Dendritic cell treated with granulocyte-macrophage colony-stimulating factor and Interleukin-4, amounts not matched to agents 40 ng/mL and 50 ng/mL, for 4 days (primary cell): ENCODE measurements around the gene HID1.
"Not testable (repeated sequence)": the region's sequence is repeated elsewhere in the genome, so short reads cannot be mapped to it uniquely, and the experiment has no call there.

Experiments
- H3K27ac Mint-ChIP-seq: one replicate; pipeline ENCODE4 v1.8.0; 2022; ENCODE audit warnings: mild to moderate bottlenecking, mixed read lengths
- H3K27me3 Mint-ChIP-seq: one replicate; pipeline ENCODE4 v1.8.0; 2022; ENCODE audit warnings: mild to moderate bottlenecking, mixed read lengths
- H3K36me3 Mint-ChIP-seq: one replicate; pipeline ENCODE4 v1.8.0; 2022; ENCODE audit warnings: low read depth, mixed read lengths
- H3K4me1 Mint-ChIP-seq: one replicate; pipeline ENCODE4 v1.8.0; 2022; ENCODE audit warnings: low read depth, mixed read lengths
- H3K4me3 Mint-ChIP-seq: one replicate; pipeline ENCODE4 v1.8.0; 2022; ENCODE audit warnings: mild to moderate bottlenecking, moderate library complexity, mixed read lengths
- H3K9me3 Mint-ChIP-seq: one replicate; pipeline ENCODE4 v1.8.0; 2022; ENCODE audit warnings: mixed read lengths
- intact Hi-C: fragments of 100-400 bp; cut with micrococcal nuclease; formaldehyde crosslinking; loops from one replicate; pipeline ENCODE4 v1.15.0; 2022

HID1 gene

DNA sequence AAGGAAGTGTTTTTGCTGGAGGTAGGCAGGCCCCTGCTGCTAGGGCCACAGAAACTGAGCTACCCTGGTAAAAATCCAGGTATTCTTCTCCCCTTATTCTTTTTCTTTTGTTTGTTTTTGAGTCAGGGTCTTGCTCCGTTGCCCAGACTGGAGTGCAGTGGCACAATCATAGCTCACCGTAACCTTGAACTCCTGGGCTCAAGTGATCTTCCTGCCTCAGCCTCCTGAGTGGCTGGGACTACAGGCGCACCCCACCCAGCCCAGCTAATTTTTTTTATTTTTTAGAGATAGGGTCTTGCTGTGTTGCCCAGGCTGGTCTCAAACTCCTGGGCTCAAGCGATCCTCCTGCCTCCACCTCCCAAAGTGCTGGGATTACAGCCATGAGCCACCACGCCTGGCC, 3.1 kb downstream of the HID1 start:
- H3K27ac Mint-ChIP-seq, H3K36me3 Mint-ChIP-seq, H3K4me3 Mint-ChIP-seq, H3K4me1 Mint-ChIP-seq, H3K9me3 Mint-ChIP-seq, intact Hi-C loops: not testable (repeated sequence)
- peaks cover 66% of the 10 kb centered on the region for H3K27me3 Mint-ChIP-seq

DNA sequence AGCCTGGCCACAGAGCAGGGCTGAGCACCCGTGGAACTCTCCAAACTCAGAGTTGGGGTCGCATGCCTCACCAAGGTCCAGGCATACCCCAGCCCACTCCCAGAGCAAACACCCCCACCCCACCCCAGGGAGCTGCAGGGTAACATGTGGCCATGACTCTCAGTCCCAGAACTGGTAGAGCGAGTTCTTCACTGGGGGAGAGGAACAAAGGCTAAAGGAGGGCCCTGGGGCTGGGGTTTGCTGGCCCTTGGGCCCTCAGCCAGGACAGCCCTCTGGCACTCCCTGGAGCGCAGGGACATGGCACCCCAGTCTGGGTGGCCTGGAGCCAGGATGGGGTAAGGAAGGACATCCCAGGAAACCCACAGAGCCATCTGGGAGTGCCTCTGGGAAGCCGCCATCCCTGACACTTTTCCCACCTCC, 4.2 kb downstream of the HID1 start:
- intact Hi-C loops = no loop called here
- peaks cover 11% of the 10 kb centered on the region for H3K4me1 Mint-ChIP-seq
- H3K27me3 Mint-ChIP-seq = peaks cover 60% of the 10 kb centered on the region
- no peaks in the 10 kb centered on the region for H3K36me3 Mint-ChIP-seq
- no peak overlapping the region for H3K27ac Mint-ChIP-seq
- H3K9me3 Mint-ChIP-seq = no peaks in the 10 kb centered on the region
- no peak overlapping the region for H3K4me3 Mint-ChIP-seq

DNA sequence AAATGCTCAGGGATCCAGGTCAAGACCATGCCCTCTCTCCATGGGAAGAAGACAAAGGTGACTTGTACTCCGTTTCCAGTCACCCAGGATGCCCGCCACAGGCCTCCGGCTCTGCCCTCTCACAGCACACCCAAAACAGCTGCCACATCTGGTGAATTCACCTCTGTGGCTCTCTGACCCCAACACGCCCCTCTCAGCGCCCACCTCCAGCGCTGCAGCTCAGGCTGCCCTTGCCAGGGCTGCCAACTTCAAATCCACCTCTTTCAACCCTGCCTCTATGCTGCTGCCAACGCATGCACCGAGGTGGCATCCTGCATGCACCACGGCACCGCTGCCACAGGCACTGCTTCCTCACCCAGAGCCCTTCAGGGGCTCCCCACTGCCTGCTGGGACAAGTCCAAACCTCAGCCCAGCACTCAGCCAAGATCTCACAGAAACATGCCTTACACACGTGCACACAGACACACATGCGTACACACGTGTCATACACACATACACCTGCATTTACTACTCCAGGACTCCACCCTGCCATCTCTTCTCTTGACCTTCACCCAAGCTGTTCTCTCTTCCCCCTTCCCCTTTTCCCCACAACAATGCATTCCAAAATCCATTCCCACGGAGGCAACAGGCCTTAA, 7.5 kb downstream of the HID1 start:
- Mint-ChIP-seq H3K4me3 (no peak overlapping the region), H3K27ac (no peak overlapping the region), H3K27me3 (peaks cover 43% of the 10 kb centered on the region), H3K4me1 (peaks cover 14% of the 10 kb centered on the region), H3K9me3 (no peaks in the 10 kb centered on the region), H3K36me3 (no peaks in the 10 kb centered on the region)
- intact Hi-C loops = no loop called here

DNA sequence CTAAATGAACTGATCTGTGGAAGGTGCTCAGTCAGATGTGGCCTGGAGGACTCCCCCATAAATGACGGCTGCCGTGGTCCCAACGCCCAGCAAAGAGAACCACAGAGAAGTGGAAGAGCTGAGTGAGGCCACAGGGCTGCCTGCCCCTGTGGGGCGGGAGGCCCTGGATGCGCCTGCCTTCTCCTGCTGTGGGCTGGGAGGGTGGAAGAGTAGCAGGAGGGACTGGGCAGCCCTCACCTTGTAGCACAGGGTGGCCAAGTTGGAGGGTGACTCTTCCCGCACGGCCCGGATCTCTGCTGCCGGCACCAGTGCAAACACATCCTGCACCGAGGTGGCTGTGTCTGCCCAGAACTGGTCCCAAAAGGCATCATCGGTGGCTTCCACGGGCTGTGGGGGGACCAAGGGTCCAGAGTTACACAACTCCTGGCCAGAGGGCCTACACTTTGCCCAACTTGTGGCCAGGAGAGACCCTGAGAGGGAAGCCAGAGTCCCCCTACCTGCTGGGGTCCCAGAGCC, 8.3 kb downstream of the HID1 start:
- Mint-ChIP-seq H3K27me3 (peaks cover 46% of the 10 kb centered on the region), H3K9me3 (no peaks in the 10 kb centered on the region), H3K27ac (no peak overlapping the region), H3K4me1 (peaks cover 18% of the 10 kb centered on the region), H3K4me3 (no peak overlapping the region), H3K36me3 (no peaks in the 10 kb centered on the region)
- intact Hi-C loops = no loop called here

DNA sequence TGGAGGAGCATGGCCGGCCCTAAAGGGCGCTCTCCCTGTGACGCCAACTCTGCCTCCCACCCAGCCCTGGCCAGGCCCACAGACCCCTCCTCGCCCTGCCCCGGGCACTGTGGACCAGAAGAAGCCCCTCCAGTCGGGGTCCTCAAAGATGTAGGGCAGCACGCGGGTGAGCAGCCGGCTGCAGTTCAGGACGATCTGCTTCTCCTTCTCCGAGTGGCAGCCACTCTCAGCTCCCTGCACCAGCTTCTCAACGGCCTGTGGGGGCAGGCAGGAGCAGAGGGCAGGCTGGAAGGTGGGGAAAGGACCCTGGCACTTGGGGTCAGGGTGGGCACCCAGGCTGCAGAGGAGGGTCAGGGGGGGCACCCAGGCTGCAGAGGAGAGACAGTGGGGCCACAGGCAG, 8.9 kb downstream of the HID1 start:
- Mint-ChIP-seq H3K27ac (no peak overlapping the region), H3K9me3 (no peaks in the 10 kb centered on the region)
- intact Hi-C loops = no loop called here

DNA sequence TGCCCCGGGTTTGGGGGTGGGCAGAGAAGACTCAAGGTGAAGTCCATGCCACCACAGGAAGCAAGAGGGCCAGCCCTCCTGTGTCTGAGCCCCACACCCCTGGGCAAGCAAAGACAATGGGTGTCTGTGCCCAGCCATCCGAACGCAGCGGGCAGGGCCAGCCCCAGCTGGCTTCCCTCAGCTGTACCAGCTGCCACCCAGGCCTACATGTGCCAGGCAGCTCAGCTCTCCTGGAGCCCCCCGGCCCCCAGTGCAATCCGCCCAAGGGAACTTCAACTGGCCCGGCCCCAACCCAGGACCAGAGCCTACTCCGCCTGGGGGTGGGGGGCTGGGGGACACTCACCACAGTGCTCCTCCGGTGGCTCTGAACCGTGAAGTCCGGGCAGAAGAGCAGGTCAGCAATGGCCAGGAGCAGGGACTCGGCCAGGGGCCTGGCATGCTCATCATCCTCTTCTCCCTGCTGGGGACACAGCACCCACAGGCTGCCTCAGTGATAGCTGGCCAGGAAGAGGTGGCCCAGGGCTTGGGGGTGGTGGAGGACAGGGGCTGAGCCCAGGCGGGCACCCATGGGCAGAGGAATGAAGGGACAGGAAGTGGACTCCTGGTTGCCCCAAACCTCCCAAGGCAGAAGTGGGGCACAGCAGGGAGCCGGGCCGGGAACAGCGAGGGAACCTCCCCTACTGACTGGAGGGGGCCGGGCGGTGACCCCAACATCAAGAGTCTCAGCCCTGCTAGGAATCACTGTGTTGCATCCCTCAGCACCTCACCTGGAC, 9.8 kb downstream of the HID1 start:
- Mint-ChIP-seq H3K36me3 (no peaks in the 10 kb centered on the region), H3K9me3 (no peaks in the 10 kb centered on the region), H3K4me1 (peaks cover 18% of the 10 kb centered on the region), H3K4me3 (no peak overlapping the region), H3K27me3 (peaks cover 51% of the 10 kb centered on the region), H3K27ac (no peak overlapping the region)
- intact Hi-C loops = no loop called here

More for the DNA sequence above, 8.9 kb downstream of the HID1 start:
- peaks cover 46% of the 10 kb centered on the region for H3K27me3 Mint-ChIP-seq
- H3K36me3 Mint-ChIP-seq = no peaks in the 10 kb centered on the region
- no peak overlapping the region for H3K4me3 Mint-ChIP-seq
- peaks cover 18% of the 10 kb centered on the region for H3K4me1 Mint-ChIP-seq

DNA sequence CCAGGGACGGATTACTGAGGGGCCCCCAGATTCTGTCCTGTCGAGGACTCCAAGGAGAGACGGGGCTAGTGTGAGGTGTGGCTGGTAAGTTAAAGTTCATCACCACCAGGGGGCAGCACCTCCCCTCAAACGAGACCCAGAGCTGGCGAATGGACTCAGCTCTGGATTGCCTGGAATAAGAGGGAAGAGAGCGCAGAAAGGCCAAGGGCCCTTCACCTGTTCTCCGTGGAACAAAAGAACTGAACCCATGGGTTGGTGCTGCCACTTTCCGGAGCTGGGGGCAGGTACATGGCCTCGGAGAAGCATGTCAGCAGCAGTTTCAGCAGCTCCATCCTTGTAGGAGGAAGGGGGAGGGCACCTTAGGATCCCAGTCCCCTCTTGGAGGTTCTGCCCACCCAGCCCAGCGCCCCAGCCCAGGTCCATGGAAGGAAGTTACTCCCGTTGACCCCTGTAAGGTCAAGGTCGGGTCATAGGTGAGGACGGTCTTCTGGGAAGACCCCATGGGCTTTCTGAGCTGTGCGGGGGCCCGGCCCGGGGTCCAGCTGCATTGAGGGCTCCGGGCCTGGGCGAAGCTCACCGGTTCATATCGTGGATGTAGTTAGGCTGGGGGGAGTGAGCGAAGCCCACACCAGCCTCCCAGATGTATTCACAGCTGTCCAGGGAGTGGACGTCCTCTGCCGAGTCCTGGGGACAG, 10.8 kb downstream of the HID1 start:
- H3K9me3 Mint-ChIP-seq = peaks cover 1% of the 10 kb centered on the region
- no peak overlapping the region for H3K27ac Mint-ChIP-seq
- peaks cover 18% of the 10 kb centered on the region for H3K4me1 Mint-ChIP-seq
- intact Hi-C loops = loop anchor here (1.0 to 2.0 kb wide), 2 partner anchors 44 to 239 kb away; no protein-coding TSS in a partner anchor
- peaks cover 49% of the 10 kb centered on the region for H3K27me3 Mint-ChIP-seq
- no peak overlapping the region for H3K4me3 Mint-ChIP-seq
- no peaks in the 10 kb centered on the region for H3K36me3 Mint-ChIP-seq

DNA sequence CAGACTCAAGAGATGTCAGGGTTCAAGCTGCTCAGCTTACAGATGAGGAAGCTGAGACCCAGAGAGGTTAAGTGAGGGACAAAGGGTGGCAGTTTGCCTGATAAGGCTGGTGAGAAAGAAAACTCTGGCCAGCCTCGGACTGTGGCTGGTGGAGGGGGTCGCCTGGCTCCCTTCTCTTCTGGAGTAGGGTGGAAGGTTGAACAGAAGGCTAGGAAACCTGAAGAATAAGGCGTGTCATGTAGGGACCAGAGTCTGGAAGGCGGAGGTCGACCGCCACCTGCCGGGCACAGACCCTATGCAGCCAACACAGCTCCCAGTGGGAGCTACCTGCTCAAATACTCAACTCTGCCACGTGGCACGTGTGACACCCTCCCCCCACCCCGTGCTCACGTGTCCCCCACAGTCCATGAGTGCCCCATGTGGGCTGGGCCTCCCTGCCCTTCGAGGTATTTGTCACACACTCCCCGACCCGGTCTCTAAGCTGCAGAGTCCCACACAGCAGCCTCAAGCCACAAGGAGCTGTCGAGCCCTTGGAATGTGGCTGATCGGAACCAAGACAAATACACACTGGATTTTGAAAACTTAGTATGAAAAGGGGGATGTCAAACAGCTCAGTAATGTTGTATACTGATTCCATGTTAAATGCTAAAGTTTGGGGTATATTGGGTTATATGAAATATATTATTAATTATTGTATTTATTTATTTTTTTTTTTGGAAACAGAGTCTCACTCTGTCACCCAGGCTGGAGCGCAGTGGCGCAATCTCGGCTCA, 11.8 kb downstream of the HID1 start:
- peaks cover 8% of the 10 kb centered on the region for H3K9me3 Mint-ChIP-seq
- peaks cover 58% of the 10 kb centered on the region for H3K27me3 Mint-ChIP-seq
- no peaks in the 10 kb centered on the region for H3K36me3 Mint-ChIP-seq
- no peak overlapping the region for H3K27ac Mint-ChIP-seq
- no peak overlapping the region for H3K4me3 Mint-ChIP-seq
- H3K4me1 Mint-ChIP-seq = peaks cover 18% of the 10 kb centered on the region
- intact Hi-C loops = loop anchor here (1.0 to 2.0 kb wide), 2 partner anchors 46 to 240 kb away; no protein-coding TSS in a partner anchor

DNA sequence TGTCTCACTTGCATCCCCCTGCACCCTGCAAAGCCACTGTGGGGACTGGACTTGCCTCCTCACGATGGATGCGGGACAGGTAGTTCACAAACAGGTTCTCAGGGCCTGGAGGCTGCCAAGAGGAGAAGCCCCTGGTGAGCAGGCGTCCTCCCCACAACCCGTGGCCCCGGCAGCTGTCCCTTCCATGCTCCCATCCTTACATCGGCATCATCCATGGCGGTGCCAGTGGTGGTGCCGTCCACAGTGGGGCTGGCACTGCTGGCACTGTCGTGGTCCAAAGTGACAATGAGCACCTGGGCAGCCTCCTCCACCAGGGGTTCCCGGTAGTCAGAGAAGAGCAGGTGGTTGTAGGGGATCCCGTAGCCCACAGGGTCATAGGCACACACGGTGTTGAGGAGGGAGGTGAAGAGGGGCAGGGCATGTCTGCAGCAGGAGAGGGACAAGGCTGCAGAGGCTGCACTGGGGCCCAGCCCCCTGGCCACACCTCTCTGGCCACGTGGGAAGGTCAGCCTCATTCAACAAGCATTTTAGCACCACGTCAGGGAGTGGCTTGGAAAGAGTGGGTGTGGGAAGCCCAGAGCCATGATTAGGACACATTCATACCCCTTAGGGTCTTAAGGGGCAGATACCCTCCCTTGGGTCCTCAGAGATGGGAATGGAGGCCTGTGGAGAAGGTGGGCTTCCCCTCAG, 12.6 kb downstream of the HID1 start:
- no peak overlapping the region for H3K27ac Mint-ChIP-seq
- peaks cover 18% of the 10 kb centered on the region for H3K4me1 Mint-ChIP-seq
- H3K36me3 Mint-ChIP-seq = no peaks in the 10 kb centered on the region
- peaks cover 8% of the 10 kb centered on the region for H3K9me3 Mint-ChIP-seq
- peaks cover 57% of the 10 kb centered on the region for H3K27me3 Mint-ChIP-seq
- intact Hi-C loops = loop anchor here (2.0 kb wide), 1 partner anchor 241 kb away; no protein-coding TSS in a partner anchor
- no peak overlapping the region for H3K4me3 Mint-ChIP-seq

DNA sequence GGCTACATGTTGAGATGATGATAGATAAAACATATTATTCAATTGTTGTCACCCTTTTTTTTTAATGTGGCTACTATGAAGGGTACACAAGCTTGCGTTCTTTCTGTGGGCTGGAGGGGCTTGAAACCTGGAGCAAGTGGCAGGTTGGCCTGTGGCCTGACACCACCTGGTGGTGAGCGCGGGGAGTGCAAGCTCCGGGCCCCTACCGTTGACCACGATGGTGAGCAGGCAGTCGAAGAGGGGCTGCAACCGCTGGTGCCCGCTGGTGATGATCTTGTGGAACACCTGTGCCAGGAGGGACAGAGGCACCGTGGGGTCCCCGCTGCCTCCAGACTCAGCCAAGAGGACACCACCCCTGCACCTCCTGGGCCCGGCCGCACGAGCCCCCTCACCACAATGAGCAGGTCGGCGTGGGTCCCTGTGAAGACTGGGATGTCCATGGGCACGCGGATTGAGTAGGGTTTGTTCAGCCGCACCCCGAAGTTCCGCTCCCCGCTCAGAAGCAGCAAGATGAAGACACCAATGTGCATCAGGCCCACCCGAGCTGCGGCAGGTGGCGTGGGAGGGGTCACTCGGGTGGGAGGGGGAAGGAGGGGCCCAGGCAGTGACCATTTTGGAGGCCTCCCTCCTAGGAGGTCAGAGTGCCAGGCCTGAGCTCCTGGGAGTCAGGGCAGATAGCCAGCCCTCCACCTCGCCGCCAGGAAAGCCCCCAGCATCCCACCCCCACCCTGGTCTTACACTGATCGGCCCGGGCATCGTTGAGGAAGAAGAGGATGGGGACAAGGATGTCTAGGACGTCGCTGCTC, 14.4 kb downstream of the HID1 start:
- Mint-ChIP-seq H3K4me1 (peaks cover 21% of the 10 kb centered on the region), H3K36me3 (no peaks in the 10 kb centered on the region), H3K4me3 (no peak overlapping the region), H3K9me3 (peaks cover 8% of the 10 kb centered on the region), H3K27me3 (peaks cover 63% of the 10 kb centered on the region), H3K27ac (no peak overlapping the region)
- intact Hi-C loops = loop anchor here (1.0 kb wide), 1 partner anchor 35 kb away; the partner anchor contains the start of gene USH1G

DNA sequence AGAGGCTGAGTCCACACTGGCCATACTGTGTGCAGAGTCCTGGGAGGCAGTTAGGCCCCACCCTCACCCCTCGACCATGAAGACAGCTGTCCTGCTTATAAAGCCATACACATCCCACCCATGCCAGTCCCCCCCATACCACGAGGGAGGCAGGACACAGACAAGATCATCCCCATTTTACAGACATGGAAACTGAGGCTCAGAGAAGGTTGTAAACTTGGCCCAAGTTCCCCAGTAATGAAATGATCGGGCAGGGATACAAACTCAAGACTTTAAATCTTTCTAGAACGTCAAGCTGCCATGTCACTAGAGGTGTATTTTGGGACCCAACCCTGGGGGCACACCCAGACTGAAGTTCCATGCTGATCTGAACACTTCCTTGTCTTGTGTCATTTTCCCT, 16.5 kb downstream of the HID1 start:
- Mint-ChIP-seq H3K4me1 (peaks cover 21% of the 10 kb centered on the region), H3K36me3 (no peaks in the 10 kb centered on the region), H3K27ac (no peak overlapping the region), H3K9me3 (peaks cover 8% of the 10 kb centered on the region), H3K4me3 (no peak overlapping the region), H3K27me3 (peaks cover 60% of the 10 kb centered on the region)
- intact Hi-C loops = no loop called here

DNA sequence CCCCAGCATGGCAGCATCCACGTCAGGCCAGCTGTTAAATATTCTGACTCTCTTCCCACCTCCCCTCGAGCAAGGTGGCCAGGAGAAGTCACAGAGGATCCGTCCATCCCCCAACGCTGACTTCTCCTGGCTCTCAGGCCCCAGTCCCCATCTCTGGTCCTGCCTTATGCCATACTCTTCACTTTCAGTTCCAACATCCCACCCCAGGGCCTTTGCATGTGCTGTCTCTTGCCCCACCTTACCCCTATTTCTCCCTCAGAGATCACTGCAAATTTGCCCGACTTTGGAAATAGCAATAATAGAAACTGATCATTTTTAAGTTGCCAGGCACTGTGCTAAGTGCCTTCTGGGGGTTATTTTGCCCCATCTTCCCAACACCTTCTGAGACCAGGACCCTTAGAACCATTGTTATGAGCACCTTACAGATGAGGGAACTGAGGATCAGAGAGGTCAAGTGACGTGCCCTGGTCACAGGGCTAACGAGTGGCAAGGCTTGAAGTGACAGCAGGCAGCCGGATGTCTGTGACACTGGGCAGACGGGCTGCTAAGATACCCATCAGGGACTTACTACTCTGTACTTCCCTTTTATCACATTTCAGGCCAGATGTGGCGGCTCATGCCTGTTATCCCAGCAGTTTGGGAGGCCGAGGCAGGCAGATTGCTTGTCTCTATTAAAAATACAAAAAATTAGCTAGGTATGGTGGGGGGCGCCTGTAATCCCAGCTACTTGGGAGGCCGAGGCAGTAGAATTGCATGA, 17.7 kb downstream of the HID1 start:
- Mint-ChIP-seq H3K4me3 (no peak overlapping the region), H3K9me3 (peaks cover 8% of the 10 kb centered on the region), H3K36me3 (no peaks in the 10 kb centered on the region), H3K4me1 (peaks cover 9% of the 10 kb centered on the region), H3K27ac (no peak overlapping the region), H3K27me3 (peaks cover 61% of the 10 kb centered on the region)
- intact Hi-C loops = no loop called here
